Breast epithelium (tissue), 4 donors: Measurements from ENCODE around the gene BAIAP3. TPM values are rescaled to one million over a fixed set of nuclear protein-coding genes. Genes with fewer than 3 reads are reported as not detected.

ENCODE experiments used
- DNase-seq, 2 donors: peaks; one replicate each; pipeline ENCODE4 v3.0.0-alpha.2; 2019; ENCODE audit warnings: low spot score in 2 of 2
- H3K27ac ChIP-seq, 2 donors: fragments of 200-600 bp; sonication (generic) in 1 of 2; one replicate each; pipeline ENCODE4 v1.5.1; 2016 to 2019; ENCODE audit warnings: mild to moderate bottlenecking in 1 of 2
- H3K27me3 ChIP-seq, 2 donors: fragments of 200-600 bp; sonication (generic) in 1 of 2; one replicate each; pipeline versions ENCODE4 v1.5.1 to v1.6.0; 2017 to 2019; ENCODE audit warnings: control low read depth in 1 of 2, mild to moderate bottlenecking in 1 of 2
- H3K36me3 ChIP-seq: fragments of 200-600 bp; one replicate; pipeline ENCODE4 v1.5.1; 2019
- H3K4me1 ChIP-seq, 2 donors: fragments of 200-600 bp; sonication (generic); one replicate each; pipeline ENCODE4 v1.5.1; 2016 to 2019; ENCODE audit warnings: control low read depth in 1 of 2
- H3K4me3 ChIP-seq, 3 donors: fragments of 200-600 bp; sonication (generic); 1 replicate in 2 of 3; 2 replicates in 1 of 3; pipeline ENCODE4 v1.5.1; 2016 to 2019; ENCODE audit warnings: mild to moderate bottlenecking in 3 of 3, moderate library complexity in 2 of 3
- H3K9me3 ChIP-seq, 2 donors: fragments of 200-600 bp; sonication (generic) in 1 of 2; one replicate each; pipeline ENCODE4 v1.5.1; 2016 to 2019; ENCODE audit warnings: control low read depth in 1 of 2
- POLR2A ChIP-seq: fragments of 450-650 bp; IDR thresholded peaks from one replicate; pipeline ENCODE4 v1.6.1; 2016; ENCODE audit warnings: antibody characterized with exemption, mild to moderate bottlenecking, moderate library complexity
- POLR2AphosphoS5 ChIP-seq, 3 donors: sonication (generic); formaldehyde crosslinking; IDR thresholded peaks; one replicate each; pipeline ENCODE4 v1.6.1; 2017; ENCODE audit warnings: antibody characterized with exemption in 3 of 3
- intact Hi-C: fragments of 100-400 bp; cut with DNase I; formaldehyde crosslinking; loops from one replicate; pipeline ENCODE4 v1.15.1; 2023; ENCODE audit warnings: low total_unique reads
- total RNA-seq, 3 donors: library from RNA; depleted of rRNA; stranded (reverse); fragments of >200 nt; gene quantifications; one replicate each; pipeline ENCODE4 v1.1.0, GENCODE V29; 2016
- TF ChIP-seq, protein P1 (sequence below), 3 donors: fragments of 450-650 bp; IDR thresholded peaks; one replicate each; pipeline ENCODE4 v1.5.1; 2016 to 2017; ENCODE audit warnings: antibody characterized with exemption in 3 of 3, mild to moderate bottlenecking in 3 of 3, moderate library complexity in 3 of 3

The BAIAP3 gene
- total RNA-seq, 3 donors from 2014 or later = 2.7 to 8.2 (median 7.3) TPM

- intact Hi-C loops = no loop called here
- DNase-seq = no peak
- no peaks in the 10 kb centered on the region for H3K36me3 ChIP-seq
- no peaks in the 10 kb centered on the region for H3K9me3 ChIP-seq
- no peak overlapping the region for H3K4me3 ChIP-seq
- TF ChIP-seq POLR2A = no peak
- TF ChIP-seq, protein P1, sequence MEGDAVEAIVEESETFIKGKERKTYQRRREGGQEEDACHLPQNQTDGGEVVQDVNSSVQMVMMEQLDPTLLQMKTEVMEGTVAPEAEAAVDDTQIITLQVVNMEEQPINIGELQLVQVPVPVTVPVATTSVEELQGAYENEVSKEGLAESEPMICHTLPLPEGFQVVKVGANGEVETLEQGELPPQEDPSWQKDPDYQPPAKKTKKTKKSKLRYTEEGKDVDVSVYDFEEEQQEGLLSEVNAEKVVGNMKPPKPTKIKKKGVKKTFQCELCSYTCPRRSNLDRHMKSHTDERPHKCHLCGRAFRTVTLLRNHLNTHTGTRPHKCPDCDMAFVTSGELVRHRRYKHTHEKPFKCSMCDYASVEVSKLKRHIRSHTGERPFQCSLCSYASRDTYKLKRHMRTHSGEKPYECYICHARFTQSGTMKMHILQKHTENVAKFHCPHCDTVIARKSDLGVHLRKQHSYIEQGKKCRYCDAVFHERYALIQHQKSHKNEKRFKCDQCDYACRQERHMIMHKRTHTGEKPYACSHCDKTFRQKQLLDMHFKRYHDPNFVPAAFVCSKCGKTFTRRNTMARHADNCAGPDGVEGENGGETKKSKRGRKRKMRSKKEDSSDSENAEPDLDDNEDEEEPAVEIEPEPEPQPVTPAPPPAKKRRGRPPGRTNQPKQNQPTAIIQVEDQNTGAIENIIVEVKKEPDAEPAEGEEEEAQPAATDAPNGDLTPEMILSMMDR (IDR thresholded peaks at IDR 0.05) = no peak
- no peak for TF ChIP-seq POLR2AphosphoS5 (IDR thresholded peaks at IDR 0.05)
- H3K4me1 ChIP-seq = peaks cover 11 to 16% of the 10 kb centered on the region in 2 donors
- peaks cover 6 to 28% of the 10 kb centered on the region in 2 donors for H3K27me3 ChIP-seq
- no peak overlapping the region for H3K27ac ChIP-seq
These were observed 4.8 kb downstream of the BAIAP3 start for GRCh38 chr16:1338119-1338730.

DNA sequence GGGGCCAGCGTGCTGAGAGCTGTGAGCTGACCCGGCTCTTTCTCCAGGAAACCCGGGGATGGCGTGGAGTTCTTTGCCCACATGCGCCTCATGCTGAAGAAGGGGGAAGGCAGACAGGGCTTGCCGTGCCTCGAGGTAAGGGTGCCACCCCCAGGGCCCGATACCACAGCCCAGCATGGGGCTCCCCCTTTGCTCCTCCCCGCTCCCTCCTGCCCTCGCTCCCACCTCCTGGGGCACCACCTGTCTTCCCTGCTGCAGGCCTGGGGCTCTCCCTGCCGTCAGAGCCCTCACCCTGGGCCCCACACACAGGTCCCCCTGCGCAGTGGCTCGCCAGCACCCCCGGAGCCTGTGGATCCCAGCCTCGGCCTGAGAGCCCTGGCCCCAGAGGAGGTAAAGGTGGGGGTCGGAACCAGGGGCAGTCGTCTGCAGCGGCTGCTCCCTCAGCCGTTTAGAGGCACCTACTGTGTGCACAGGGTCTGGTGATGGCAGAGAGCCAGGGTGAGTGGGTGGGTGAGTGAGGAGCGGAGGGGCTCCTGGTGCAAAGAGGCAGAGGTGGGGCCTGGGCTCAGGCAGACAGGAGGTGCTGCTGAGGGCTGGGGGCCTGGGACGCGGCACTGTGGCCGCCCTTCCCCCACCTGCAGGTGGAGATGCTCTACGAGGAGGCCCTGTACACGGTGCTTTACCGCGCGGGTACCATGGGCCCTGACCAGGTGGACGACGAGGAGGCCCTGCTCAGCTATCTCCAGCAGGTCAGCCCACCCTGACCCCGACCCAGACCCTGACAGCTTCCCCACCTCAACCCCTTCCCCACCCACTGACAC lies 5.6 kb downstream of the BAIAP3 start:
- Histone ChIP-seq H3K4me1 (peaks cover 5 to 11% of the 10 kb centered on the region in 2 donors), H3K9me3 (no peaks in the 10 kb centered on the region), H3K4me3 (no peak overlapping the region), H3K36me3 (no peaks in the 10 kb centered on the region), H3K27me3 (peaks cover 0 to 19% of the 10 kb centered on the region in 2 donors), H3K27ac (no peak overlapping the region)
- DNase-seq = no peak
- TF ChIP-seq POLR2AphosphoS5 (IDR thresholded peaks at IDR 0.05) = no peak
- TF ChIP-seq, protein P1 (IDR thresholded peaks at IDR 0.05) = no peak
- no peak for TF ChIP-seq POLR2A
- intact Hi-C loops = no loop called here

GRCh38 chr16:1340730-1341494 lies 7.5 kb downstream of the BAIAP3 start:
- H3K4me3 ChIP-seq = no peak overlapping the region
- peaks cover 0 to under 1% of the 10 kb centered on the region in 2 donors for H3K27me3 ChIP-seq
- H3K4me1 ChIP-seq = peaks cover 0 to 4% of the 10 kb centered on the region in 2 donors
- no peak for DNase-seq
- no peak overlapping the region for H3K27ac ChIP-seq
- TF ChIP-seq POLR2A = no peak
- no peak for TF ChIP-seq POLR2AphosphoS5 (IDR thresholded peaks at IDR 0.05)
- TF ChIP-seq, protein P1 (IDR thresholded peaks at IDR 0.05) = no peak
- intact Hi-C loops = no loop called here
- no peaks in the 10 kb centered on the region for H3K36me3 ChIP-seq
- no peaks in the 10 kb centered on the region for H3K9me3 ChIP-seq

DNA sequence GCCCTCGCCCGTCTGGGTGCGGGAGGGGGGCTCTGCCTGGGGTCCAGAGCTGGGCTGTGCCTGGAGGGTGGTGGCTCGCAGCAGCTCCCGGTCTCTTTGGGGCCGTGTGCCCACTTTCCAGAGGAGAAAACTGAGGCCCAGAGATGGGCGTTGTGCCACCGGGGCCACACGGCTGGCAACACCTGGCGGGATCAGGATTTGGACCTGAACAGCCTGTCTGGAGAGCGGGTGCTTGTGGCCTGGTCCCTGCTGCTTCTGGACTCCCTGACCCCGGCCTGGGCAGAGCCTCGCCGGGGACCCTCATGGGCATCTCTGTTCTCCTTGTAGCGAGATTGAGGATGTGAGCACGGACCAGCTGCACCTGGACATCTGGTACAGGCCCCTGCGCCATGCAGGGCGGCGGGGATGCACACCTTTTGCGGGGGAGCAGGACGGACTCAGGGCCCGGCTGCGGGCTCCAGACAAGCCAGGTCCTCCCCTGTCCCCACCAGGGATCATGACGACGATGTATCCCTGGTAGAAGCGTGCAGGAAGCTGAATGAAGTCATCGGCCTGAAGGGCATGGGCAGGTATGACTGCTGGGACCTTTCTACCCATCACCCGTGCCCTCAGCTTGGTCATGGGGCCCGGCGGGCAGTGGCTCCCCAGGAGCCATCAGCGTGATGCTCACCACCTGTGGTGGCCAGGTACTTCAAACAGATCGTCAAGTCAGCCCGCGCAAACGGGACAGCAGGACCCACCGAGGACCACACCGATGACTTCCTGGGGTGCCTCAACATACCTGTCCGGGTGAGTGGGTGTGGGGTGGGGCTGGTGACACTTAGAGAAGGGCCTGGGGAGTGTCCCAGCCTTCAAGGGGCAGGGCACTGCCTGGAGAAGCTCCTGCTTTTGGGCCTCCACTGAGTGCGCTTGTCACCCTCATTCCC lies 8.3 kb downstream of the BAIAP3 start:
- H3K9me3 ChIP-seq = no peaks in the 10 kb centered on the region
- H3K4me3 ChIP-seq = no peak overlapping the region
- intact Hi-C loops = no loop called here
- no peaks in the 10 kb centered on the region for H3K27me3 ChIP-seq
- H3K27ac ChIP-seq = no peak overlapping the region
- DNase-seq = no peak
- H3K36me3 ChIP-seq = no peaks in the 10 kb centered on the region
- no peak for TF ChIP-seq POLR2AphosphoS5 (IDR thresholded peaks at IDR 0.05)
- no peak for TF ChIP-seq POLR2A
- TF ChIP-seq, protein P1 (IDR thresholded peaks at IDR 0.05) = no peak
- peaks cover 0 to 4% of the 10 kb centered on the region in 2 donors for H3K4me1 ChIP-seq
